ENCODE results near the gene ADAM12. TPM values are rescaled to one million over a fixed set of nuclear protein-coding genes. Genes with fewer than 3 reads are reported as not detected.

Gene ADAM12
- total and polyA plus RNA-seq, 4 donors, result 0.03 to 0.33 (median 0.19) TPM

DNA sequence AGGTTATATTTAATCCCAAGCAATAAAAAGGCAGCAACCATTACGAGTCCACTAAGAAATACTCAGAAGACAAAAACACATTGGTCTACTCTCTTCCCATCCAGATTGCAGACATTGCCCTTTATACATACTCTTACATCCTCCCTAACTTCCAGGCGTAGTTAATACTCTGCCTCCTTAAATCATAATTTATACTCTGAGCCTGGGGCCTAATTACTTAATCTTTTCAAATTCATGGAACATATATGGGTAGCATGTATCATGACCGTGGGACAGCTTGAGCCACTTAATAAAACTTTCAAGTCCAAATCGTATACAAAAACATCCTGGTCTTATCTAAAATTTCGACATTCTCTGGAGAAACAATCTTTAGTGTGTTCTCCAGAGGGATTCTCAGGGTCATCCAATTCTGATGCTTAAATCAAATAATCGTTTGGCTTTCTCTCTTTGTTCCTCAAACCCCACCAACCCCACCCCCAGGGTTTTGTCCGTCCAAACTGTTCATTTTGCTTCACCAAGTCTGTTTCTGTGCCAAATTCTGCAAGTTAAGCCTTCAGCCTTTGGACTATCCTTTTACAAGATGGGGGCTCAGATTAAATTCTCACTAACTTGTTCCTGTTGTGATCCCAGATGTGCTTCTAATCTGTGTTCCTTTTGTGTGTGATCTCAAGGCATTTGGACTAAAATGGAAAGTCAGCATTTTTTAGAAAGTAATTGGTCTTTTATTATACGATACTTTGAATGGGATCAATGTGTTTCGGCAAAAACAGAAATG is 86.4 kb downstream of the ADAM12 start:
- Histone ChIP-seq H3K4me3 (ENCODE audit: low read depth in 1 of 3, low read length in 3 of 3) (no peak overlapping the region), H3K9me3 (ENCODE audit: control insufficient read depth in 4 of 4, low read length in 3 of 4) (no peaks in the 10 kb centered on the region), H3K27ac (ENCODE audit: low read depth in 1 of 2, low read length in 2 of 2) (no peak overlapping the region), H3K9ac (ENCODE audit: low read depth in 1 of 2, low read length in 2 of 2) (no peak overlapping the region), H3K4me1 (ENCODE audit: control insufficient read depth in 4 of 4, insufficient read depth in 4 of 4, low read length in 3 of 4) (no peaks in the 10 kb centered on the region), H3K27me3 (ENCODE audit: control insufficient read depth in 4 of 4, insufficient read depth in 4 of 4, low read length in 3 of 4) (no peaks in the 10 kb centered on the region), H3K36me3 (ENCODE audit: control insufficient read depth in 4 of 4, insufficient read depth in 3 of 4, low read depth in 1 of 4, low read length in 3 of 4) (no peaks in the 10 kb centered on the region)
- WGBS, result 66% methylated on average over 9 of the region's 9 CpGs
- TF ChIP-seq JUND (IDR thresholded peaks at IDR 0.05) (no peak), RXRA (IDR thresholded peaks at IDR 0.05) (no peak), HNF4G (IDR thresholded peaks at IDR 0.05) (no peak), RAD21 (IDR thresholded peaks at IDR 0.05) (no peak), GABPA (IDR thresholded peaks at IDR 0.05 in 1 of 2, conservative IDR thresholded peaks at IDR 0.05 in 1 of 2) (no peak)
- TF ChIP-seq, protein P1, sequence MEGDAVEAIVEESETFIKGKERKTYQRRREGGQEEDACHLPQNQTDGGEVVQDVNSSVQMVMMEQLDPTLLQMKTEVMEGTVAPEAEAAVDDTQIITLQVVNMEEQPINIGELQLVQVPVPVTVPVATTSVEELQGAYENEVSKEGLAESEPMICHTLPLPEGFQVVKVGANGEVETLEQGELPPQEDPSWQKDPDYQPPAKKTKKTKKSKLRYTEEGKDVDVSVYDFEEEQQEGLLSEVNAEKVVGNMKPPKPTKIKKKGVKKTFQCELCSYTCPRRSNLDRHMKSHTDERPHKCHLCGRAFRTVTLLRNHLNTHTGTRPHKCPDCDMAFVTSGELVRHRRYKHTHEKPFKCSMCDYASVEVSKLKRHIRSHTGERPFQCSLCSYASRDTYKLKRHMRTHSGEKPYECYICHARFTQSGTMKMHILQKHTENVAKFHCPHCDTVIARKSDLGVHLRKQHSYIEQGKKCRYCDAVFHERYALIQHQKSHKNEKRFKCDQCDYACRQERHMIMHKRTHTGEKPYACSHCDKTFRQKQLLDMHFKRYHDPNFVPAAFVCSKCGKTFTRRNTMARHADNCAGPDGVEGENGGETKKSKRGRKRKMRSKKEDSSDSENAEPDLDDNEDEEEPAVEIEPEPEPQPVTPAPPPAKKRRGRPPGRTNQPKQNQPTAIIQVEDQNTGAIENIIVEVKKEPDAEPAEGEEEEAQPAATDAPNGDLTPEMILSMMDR (IDR thresholded peaks at IDR 0.05; ENCODE audit: low read depth, low read length, missing input control), result no peak
- TF ChIP-seq, protein P2, sequence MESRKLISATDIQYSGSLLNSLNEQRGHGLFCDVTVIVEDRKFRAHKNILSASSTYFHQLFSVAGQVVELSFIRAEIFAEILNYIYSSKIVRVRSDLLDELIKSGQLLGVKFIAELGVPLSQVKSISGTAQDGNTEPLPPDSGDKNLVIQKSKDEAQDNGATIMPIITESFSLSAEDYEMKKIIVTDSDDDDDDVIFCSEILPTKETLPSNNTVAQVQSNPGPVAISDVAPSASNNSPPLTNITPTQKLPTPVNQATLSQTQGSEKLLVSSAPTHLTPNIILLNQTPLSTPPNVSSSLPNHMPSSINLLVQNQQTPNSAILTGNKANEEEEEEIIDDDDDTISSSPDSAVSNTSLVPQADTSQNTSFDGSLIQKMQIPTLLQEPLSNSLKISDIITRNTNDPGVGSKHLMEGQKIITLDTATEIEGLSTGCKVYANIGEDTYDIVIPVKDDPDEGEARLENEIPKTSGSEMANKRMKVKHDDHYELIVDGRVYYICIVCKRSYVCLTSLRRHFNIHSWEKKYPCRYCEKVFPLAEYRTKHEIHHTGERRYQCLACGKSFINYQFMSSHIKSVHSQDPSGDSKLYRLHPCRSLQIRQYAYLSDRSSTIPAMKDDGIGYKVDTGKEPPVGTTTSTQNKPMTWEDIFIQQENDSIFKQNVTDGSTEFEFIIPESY (IDR thresholded peaks at IDR 0.05), result no peak
- TF ChIP-seq, protein P3, sequence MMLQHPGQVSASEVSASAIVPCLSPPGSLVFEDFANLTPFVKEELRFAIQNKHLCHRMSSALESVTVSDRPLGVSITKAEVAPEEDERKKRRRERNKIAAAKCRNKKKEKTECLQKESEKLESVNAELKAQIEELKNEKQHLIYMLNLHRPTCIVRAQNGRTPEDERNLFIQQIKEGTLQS (IDR thresholded peaks at IDR 0.05), result no peak
- DNase-seq (ENCODE audit: low spot score), result no peak

DNA sequence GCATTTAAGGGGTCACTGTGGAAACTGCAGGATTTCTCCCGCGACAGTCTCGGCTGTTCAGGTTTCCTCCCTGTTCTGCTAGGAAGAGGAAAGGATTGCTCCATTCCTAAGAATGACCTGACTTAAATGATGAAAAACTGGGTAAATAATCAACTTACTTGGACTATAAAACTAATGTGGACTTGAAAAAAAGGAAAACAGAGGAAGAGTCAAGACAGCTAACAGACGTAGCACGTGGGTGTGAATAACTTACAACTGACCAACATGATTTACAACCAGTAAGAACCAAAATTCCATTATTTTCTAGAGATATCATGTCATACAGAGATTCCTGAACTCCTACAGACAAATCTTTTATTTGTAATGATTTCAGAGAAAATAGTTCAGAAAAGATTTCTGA is 93.8 kb downstream of the ADAM12 start:
- no peak overlapping the region for H3K27ac ChIP-seq (ENCODE audit: low read depth in 1 of 2, low read length in 2 of 2)
- peaks cover 0 to 4% (median 0%) of the 10 kb centered on the region in 4 donors for H3K27me3 ChIP-seq (ENCODE audit: control insufficient read depth in 4 of 4, insufficient read depth in 4 of 4, low read length in 3 of 4)
- DNase-seq (ENCODE audit: low spot score), result no peak
- no peaks in the 10 kb centered on the region for H3K9me3 ChIP-seq (ENCODE audit: control insufficient read depth in 4 of 4, low read length in 3 of 4)
- WGBS, result 63% methylated on average over 5 of the region's 5 CpGs
- H3K36me3 ChIP-seq (ENCODE audit: control insufficient read depth in 4 of 4, insufficient read depth in 3 of 4, low read depth in 1 of 4, low read length in 3 of 4), result no peaks in the 10 kb centered on the region
- TF ChIP-seq, protein P4, sequence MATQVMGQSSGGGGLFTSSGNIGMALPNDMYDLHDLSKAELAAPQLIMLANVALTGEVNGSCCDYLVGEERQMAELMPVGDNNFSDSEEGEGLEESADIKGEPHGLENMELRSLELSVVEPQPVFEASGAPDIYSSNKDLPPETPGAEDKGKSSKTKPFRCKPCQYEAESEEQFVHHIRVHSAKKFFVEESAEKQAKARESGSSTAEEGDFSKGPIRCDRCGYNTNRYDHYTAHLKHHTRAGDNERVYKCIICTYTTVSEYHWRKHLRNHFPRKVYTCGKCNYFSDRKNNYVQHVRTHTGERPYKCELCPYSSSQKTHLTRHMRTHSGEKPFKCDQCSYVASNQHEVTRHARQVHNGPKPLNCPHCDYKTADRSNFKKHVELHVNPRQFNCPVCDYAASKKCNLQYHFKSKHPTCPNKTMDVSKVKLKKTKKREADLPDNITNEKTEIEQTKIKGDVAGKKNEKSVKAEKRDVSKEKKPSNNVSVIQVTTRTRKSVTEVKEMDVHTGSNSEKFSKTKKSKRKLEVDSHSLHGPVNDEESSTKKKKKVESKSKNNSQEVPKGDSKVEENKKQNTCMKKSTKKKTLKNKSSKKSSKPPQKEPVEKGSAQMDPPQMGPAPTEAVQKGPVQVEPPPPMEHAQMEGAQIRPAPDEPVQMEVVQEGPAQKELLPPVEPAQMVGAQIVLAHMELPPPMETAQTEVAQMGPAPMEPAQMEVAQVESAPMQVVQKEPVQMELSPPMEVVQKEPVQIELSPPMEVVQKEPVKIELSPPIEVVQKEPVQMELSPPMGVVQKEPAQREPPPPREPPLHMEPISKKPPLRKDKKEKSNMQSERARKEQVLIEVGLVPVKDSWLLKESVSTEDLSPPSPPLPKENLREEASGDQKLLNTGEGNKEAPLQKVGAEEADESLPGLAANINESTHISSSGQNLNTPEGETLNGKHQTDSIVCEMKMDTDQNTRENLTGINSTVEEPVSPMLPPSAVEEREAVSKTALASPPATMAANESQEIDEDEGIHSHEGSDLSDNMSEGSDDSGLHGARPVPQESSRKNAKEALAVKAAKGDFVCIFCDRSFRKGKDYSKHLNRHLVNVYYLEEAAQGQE (IDR thresholded peaks at IDR 0.05), result no peak
- TF ChIP-seq, protein P1 (IDR thresholded peaks at IDR 0.05; ENCODE audit: low read depth, low read length, missing input control), result no peak
- no peak for TF ChIP-seq EGR1 (IDR thresholded peaks at IDR 0.05; ENCODE audit: low read depth in 2 of 2)
- H3K4me3 ChIP-seq (ENCODE audit: low read depth in 1 of 3, low read length in 3 of 3), result no peak overlapping the region
- no peak overlapping the region for H3K9ac ChIP-seq (ENCODE audit: low read depth in 1 of 2, low read length in 2 of 2)
- no peaks in the 10 kb centered on the region for H3K4me1 ChIP-seq (ENCODE audit: control insufficient read depth in 4 of 4, insufficient read depth in 4 of 4, low read length in 3 of 4)

All from liver (tissue), 9 donors.